Activated CD8-positive, alpha-beta T cell treated with anti-CD3 and anti-CD28 coated beads for 36 hours (primary cell): ENCODE results near the gene ATCAY. TPM values are rescaled to one million over a fixed set of nuclear protein-coding genes. Genes with fewer than 3 reads are reported as not detected.
A peak's percentile ranks its signal among the peaks of the same experiment; 100 is the strongest.

ENCODE experiments used
- ATAC-seq: fragments of 200-7000 bp; cut with Tn5 transposase; one replicate; pipeline ENCODE4 v1.10.0; 2021; ENCODE audit warnings: mild to moderate bottlenecking, moderate library complexity
- CTCF ChIA-PET: fragments of 350-600 bp; sonication (Branson Sonifier 250); formaldehyde crosslinking; loops from one replicate; lab custom pipeline; 2021; ENCODE audit warnings: antibody characterized with exemption; lab: Charles Lee
- POLR2A ChIA-PET: fragments of 350-600 bp; sonication (Branson Sonifier 250); formaldehyde crosslinking; loops from one replicate; lab custom pipeline; 2021; ENCODE audit warnings: antibody characterized with exemption; lab: Charles Lee
- DNase-seq: peaks from one replicate; pipeline ENCODE4 v3.0.0-alpha.2; 2020
- H3K27ac Mint-ChIP-seq: one replicate; pipeline ENCODE4 v1.8.0; 2021; ENCODE audit warnings: mild to moderate bottlenecking, mixed read lengths
- H3K27me3 Mint-ChIP-seq: one replicate; pipeline ENCODE4 v1.8.0; 2021; ENCODE audit warnings: mixed read lengths
- H3K36me3 Mint-ChIP-seq: one replicate; pipeline ENCODE4 v1.8.0; 2021; ENCODE audit warnings: low read depth, mixed read lengths
- H3K4me1 Mint-ChIP-seq: one replicate; pipeline ENCODE4 v1.8.0; 2021; ENCODE audit warnings: low read depth, mixed read lengths
- H3K4me3 Mint-ChIP-seq: one replicate; pipeline ENCODE4 v1.8.0; 2021; ENCODE audit warnings: mild to moderate bottlenecking, moderate library complexity, mixed read lengths
- H3K9me3 Mint-ChIP-seq: one replicate; pipeline ENCODE4 v1.8.0; 2021; ENCODE audit warnings: mixed read lengths
- CTCF ChIP-seq: fragments of 200-600 bp; IDR thresholded peaks from one replicate; pipeline ENCODE4 v1.8.0; 2022; ENCODE audit warnings: antibody characterized with exemption, mild to moderate bottlenecking
- intact Hi-C: fragments of 100-400 bp; cut with micrococcal nuclease; formaldehyde crosslinking; loops from one replicate; pipeline ENCODE4 v1.10.0; 2022
- total RNA-seq, 2 experiments: library from RNA; stranded (reverse); gene quantifications; one replicate each; pipeline ENCODE4 v1.2.3, GENCODE V29; 2021

Gene ATCAY
- total RNA-seq, 2 experiments from 2014 or later, result not detected

GRCh38 chr19:3897936-3898335, 17.5 kb downstream of the ATCAY start:
- ChIA-PET CTCF (no interaction called here), POLR2A (interaction anchor here (0.6 kb wide), 1 partner anchor 145 kb away, joined by 3 read pairs; no protein-coding TSS in a partner anchor)
- Mint-ChIP-seq H3K4me1 (peaks cover 4% of the 10 kb centered on the region), H3K36me3 (no peaks in the 10 kb centered on the region), H3K9me3 (peaks cover 1% of the 10 kb centered on the region), H3K27ac (no peak overlapping the region), H3K27me3 (no peaks in the 10 kb centered on the region), H3K4me3 (no peak overlapping the region)
- ATAC-seq, result peak; percentile 49
- intact Hi-C loops, result no loop called here
- TF ChIP-seq CTCF, result no peak
- DNase-seq, result peak; percentile 40

- DNase-seq, result no peak
- ChIA-PET CTCF (no interaction called here), POLR2A (interaction anchor here (0.6 kb wide), 1 partner anchor 145 kb away, joined by 3 read pairs; no protein-coding TSS in a partner anchor)
- peaks cover 1% of the 10 kb centered on the region for H3K9me3 Mint-ChIP-seq
- peaks cover 4% of the 10 kb centered on the region for H3K4me1 Mint-ChIP-seq
- no peak overlapping the region for H3K4me3 Mint-ChIP-seq
- H3K27ac Mint-ChIP-seq, result no peak overlapping the region
- ATAC-seq, result no peak
- intact Hi-C loops, result no loop called here
- no peaks in the 10 kb centered on the region for H3K36me3 Mint-ChIP-seq
- no peaks in the 10 kb centered on the region for H3K27me3 Mint-ChIP-seq
- no peak for TF ChIP-seq CTCF
Observed at GRCh38 chr19:3898426-3898825, 17.9 kb downstream of the ATCAY start.

- POLR2A ChIA-PET, result no interaction called here
- Mint-ChIP-seq H3K4me3 (no peak overlapping the region), H3K27ac (no peak overlapping the region)
Observed at GRCh38 chr19:3899531-3900294, 19.2 kb downstream of the ATCAY start.

GRCh38 chr19:3902317-3902973, 22.0 kb downstream of the ATCAY start:
- intact Hi-C loops, result no loop called here
- DNase-seq, result no peak
- H3K4me3 Mint-ChIP-seq, result no peak overlapping the region
- CTCF ChIA-PET, result no interaction called here
- H3K27me3 Mint-ChIP-seq, result no peaks in the 10 kb centered on the region
- H3K27ac Mint-ChIP-seq, result no peak overlapping the region
- H3K4me1 Mint-ChIP-seq, result peaks cover 4% of the 10 kb centered on the region
- peaks cover 1% of the 10 kb centered on the region for H3K9me3 Mint-ChIP-seq
- TF ChIP-seq CTCF, result no peak
- ATAC-seq, result no peak
- POLR2A ChIA-PET, result no interaction called here
- H3K36me3 Mint-ChIP-seq, result no peaks in the 10 kb centered on the region

More at GRCh38 chr19:3899531-3900294, 19.2 kb downstream of the ATCAY start:
- Mint-ChIP-seq H3K4me1 (peaks cover 4% of the 10 kb centered on the region), H3K9me3 (peaks cover 1% of the 10 kb centered on the region), H3K36me3 (no peaks in the 10 kb centered on the region), H3K27me3 (no peaks in the 10 kb centered on the region)
- intact Hi-C loops, result no loop called here
- TF ChIP-seq CTCF, result no peak
- no peak for ATAC-seq
- DNase-seq, result no peak
- CTCF ChIA-PET, result no interaction called here

GRCh38 chr19:3904233-3904632, 23.7 kb downstream of the ATCAY start:
- intact Hi-C loops, result no loop called here
- Mint-ChIP-seq H3K9me3 (peaks cover 2% of the 10 kb centered on the region), H3K27me3 (no peaks in the 10 kb centered on the region), H3K4me3 (no peak overlapping the region), H3K36me3 (no peaks in the 10 kb centered on the region), H3K4me1 (no peaks in the 10 kb centered on the region), H3K27ac (no peak overlapping the region)
- no peak for DNase-seq
- no peak for TF ChIP-seq CTCF
- ATAC-seq, result no peak
- ChIA-PET CTCF (interaction anchor here (1.3 kb wide), 1 partner anchor 55 kb away, joined by 3 read pairs; no protein-coding TSS in a partner anchor), POLR2A (no interaction called here)
